CD4-positive, alpha-beta T cell treated with Interleukin-2 at 100 ng/mL for 4 hours (primary cell): Measurements from ENCODE around the gene SLC13A4.
"Not testable (repeated sequence)": the region's sequence is repeated elsewhere in the genome, so short reads cannot be mapped to it uniquely, and the experiment has no call there.

Source experiments
- DNase-seq: peaks from one replicate; pipeline ENCODE4 v3.0.0-alpha.2; 2020; ENCODE audit warnings: low spot score

The SLC13A4 gene

GRCh38 chr7:135728136-135728669 is at the start of gene SLC13A4:
Gene SLC13A4, minus strand, starts transcription at chr7:135728186. Its CDS starts 690 bp downstream, at chr7:135727496.
- DNase-seq, result no peak

GRCh38 chr7:135775915-135776314 is 47.9 kb upstream of the SLC13A4 start:
- DNase-seq, result not testable (repeated sequence)

- DNase-seq, result no peak
Measured at GRCh38 chr7:135775230-135775629, 47.2 kb upstream of the SLC13A4 start.

- DNase-seq, result no peak
Measured at GRCh38 chr7:135774284-135774683, 46.3 kb upstream of the SLC13A4 start.

- DNase-seq, result no peak
Measured at GRCh38 chr7:135773464-135773863, 45.5 kb upstream of the SLC13A4 start.

GRCh38 chr7:135772639-135773222 is 44.7 kb upstream of the SLC13A4 start:
- no peak for DNase-seq

GRCh38 chr7:135771961-135772638 is 44.1 kb upstream of the SLC13A4 start:
- no peak for DNase-seq

- no peak for DNase-seq
Measured at GRCh38 chr7:135771051-135771450, 43.1 kb upstream of the SLC13A4 start.

- no peak for DNase-seq
Measured at GRCh38 chr7:135770139-135770710, 42.2 kb upstream of the SLC13A4 start.

- no peak for DNase-seq
Measured at GRCh38 chr7:135769005-135769802, 41.2 kb upstream of the SLC13A4 start.

GRCh38 chr7:135768467-135768866 is 40.5 kb upstream of the SLC13A4 start:
- DNase-seq, result no peak

- DNase-seq, result no peak
Measured at GRCh38 chr7:135768064-135768463, 40.1 kb upstream of the SLC13A4 start.

- no peak for DNase-seq
Measured at GRCh38 chr7:135763261-135763660, 35.3 kb upstream of the SLC13A4 start.

GRCh38 chr7:135761751-135762488 is 33.9 kb upstream of the SLC13A4 start:
- DNase-seq, result no peak

GRCh38 chr7:135759532-135759931 is 31.5 kb upstream of the SLC13A4 start:
- no peak for DNase-seq

GRCh38 chr7:135758531-135758932 is 30.5 kb upstream of the SLC13A4 start:
- DNase-seq, result no peak

- DNase-seq, result no peak
Measured at GRCh38 chr7:135757719-135758411, 29.9 kb upstream of the SLC13A4 start.

GRCh38 chr7:135756191-135756590 is 28.2 kb upstream of the SLC13A4 start:
- DNase-seq, result no peak

- DNase-seq, result no peak
Measured at GRCh38 chr7:135755351-135755753, 27.4 kb upstream of the SLC13A4 start.

- DNase-seq, result no peak
Measured at GRCh38 chr7:135753616-135754413, 25.8 kb upstream of the SLC13A4 start.
